MM.1S (cell line): ENCODE data around the gene NRXN3.

Source experiments
- CTCF ChIP-seq: fragments of 300-600 bp; sonication (generic); IDR thresholded peaks from 2 replicates; pipeline ENCODE4 v1.5.1; 2016; ENCODE audit warnings: antibody characterized with exemption, low read length, mixed read lengths
- EZH2 ChIP-seq: fragments of 300-600 bp; sonication (generic); optimal IDR thresholded peaks from 2 replicates; pipeline ENCODE3; 2017; ENCODE audit warnings: low read depth, mild to moderate bottlenecking, antibody characterized with exemption, low read length, mixed read lengths
- EZH2phosphoT487 ChIP-seq: fragments of 300-600 bp; sonication (generic); IDR thresholded peaks from 2 replicates; pipeline ENCODE4 v1.6.1; 2018; ENCODE audit warnings: antibody characterized with exemption, low read length

DNA sequence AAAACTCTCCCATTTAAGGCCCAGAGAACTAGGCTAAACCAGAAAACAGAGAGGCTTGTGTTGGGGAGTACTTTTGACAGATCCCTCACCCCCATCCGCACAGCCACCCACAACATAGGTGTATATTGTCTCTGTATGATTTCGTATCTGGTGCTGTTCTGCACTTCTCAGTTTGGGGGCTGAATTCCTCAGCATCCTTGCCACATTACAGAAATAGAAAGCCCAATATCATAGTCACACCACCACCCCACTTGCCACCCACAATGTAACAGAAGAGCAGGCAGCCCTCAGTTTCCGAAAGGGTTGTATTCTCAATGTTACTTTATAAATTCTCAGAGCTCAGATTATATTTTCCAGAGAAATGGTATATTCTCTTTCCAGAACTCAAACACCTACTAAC is 1090.2 kb downstream of the NRXN3 start:
- no peak for TF ChIP-seq CTCF
- TF ChIP-seq EZH2, result no peak
- TF ChIP-seq EZH2phosphoT487, result no peak
